ENCODE data around the gene MPO.
A peak's percentile ranks its signal among the peaks of the same experiment; 100 is the strongest.

MPO gene

GRCh38 chr17:58278661-58279015 lies 2.1 kb downstream of the MPO start:
- ATAC-seq = no peak

- no peak for ATAC-seq
Measured at GRCh38 chr17:58277802-58278595, 2.7 kb downstream of the MPO start.

DNA sequence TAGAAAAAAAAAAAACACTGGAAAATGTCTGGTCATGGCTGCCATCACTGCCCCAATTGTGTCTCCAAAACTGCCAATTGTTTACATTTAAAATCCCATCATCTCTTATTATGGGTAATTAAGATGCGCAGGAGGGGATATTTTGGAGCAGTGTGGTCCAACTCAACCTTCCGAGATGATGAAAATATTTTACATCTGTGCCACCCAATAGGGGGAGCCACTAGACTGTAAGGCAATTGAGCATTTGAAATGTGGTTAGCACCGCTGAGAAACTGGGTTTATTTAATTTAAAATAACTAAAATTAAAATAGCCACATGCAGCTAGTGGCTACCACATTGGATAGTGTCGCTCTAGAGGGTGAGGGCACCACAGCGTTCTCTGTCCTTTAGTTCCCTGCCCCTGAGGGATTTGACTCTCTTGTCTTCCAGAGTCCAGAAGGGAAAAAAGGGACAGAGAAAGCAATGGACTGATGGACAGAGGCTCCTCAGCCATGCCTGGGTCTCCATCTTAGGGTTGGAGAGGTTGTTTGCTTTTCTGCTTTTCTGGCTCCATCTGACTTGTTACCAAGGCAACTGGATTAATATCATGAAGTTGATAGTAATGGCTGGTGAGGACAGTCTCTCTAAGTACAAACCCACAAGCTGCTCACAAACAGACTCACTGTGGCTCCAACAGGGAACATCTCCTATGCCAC lies 3.5 kb downstream of the MPO start:
- no peak for ATAC-seq

- ATAC-seq = no peak
Measured at GRCh38 chr17:58276423-58276822, 4.3 kb downstream of the MPO start.

DNA sequence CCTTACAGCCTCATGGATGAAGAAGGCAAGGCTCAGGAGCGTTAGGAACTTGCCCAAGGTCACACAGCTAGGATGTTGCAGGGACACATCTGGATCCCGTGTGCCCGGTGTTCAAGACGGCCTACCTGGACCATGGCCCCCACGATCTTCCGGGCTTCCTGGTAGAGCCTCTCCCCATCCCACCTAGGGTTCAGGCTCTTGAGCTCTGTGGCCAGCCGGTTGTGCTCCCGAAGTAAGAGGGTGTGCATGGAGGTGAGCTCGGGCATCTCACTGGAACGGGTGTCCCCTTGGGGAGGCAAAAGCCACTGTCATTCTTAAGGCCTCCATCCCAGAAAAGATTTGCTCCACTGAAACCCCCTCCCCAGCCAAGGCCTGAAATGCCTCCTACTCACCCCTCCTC lies 5.3 kb downstream of the MPO start:
- ATAC-seq = no peak

GRCh38 chr17:58273453-58274104 lies 7.2 kb downstream of the MPO start:
- ATAC-seq = peak; percentile 20 to 23

- ATAC-seq = no peak
Measured at GRCh38 chr17:58272367-58273280, 8.1 kb downstream of the MPO start.

DNA sequence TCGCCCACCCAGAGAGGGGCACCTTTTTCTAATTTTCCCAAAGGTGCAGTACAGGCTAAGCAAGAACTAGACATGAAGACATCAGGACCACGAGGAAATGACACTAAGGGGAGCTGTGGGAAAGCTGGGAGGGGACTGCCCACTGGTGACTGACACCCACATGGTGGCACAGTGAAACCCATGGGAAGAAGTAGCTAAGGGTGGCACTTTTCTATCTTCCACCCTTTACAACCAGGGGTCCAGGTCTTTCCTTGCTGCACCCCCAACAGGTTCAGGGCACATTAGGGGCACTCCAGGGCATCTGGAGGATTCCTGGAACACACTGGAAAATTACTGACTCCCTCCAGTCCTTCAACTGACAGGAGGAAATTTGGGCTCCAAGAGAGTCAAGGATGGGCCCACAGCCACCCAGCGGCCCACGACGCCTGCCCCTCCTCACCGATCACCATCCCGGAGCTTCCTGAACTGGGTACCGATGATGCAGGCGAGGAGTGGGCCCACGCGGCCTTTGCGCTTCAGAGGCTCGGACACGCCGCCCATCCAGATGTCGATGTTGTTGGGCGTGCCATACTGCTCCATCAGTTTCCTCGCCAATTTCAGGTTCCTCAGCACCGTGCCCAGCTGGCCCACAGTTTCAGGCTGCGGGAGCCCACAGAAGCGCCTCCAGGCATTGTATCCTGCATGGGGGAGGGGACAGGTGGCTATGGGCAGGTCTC lies 9.4 kb downstream of the MPO start:
- no peak for ATAC-seq

DNA sequence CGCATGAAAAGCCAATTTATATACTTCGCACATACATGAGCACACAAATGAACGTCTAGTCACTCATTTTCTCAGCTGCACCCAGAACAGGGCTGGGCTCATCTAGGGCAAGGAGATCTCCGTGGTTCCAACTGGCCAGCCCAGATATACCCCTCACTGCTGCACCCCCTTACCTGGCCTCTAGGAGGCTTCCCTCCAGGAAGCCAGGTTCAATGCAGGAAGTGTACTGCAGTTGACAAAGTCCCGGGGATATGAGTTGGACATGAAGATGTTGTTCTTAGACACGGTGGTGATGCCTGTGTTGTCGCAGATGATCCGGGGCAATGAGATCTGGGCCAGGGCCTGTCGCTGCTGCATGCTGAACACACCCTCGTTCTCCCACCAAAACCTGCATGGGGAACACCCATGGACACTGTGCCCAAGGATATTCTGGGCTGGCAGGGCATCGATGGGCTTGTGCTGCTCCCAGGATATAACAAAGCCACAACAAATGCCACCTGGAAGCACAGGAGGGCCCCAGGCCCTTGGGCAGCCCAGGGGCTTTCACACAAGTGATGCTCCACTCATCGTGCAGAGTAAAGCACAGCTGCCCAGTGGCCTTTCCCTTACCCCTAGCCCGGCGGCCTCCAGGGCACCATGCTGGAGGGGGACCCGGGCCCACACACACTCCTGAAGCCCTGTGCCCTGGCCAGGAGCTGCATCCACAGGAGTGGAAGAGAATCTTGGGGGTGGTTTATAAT lies 10.1 kb downstream of the MPO start:
- ATAC-seq = no peak

DNA sequence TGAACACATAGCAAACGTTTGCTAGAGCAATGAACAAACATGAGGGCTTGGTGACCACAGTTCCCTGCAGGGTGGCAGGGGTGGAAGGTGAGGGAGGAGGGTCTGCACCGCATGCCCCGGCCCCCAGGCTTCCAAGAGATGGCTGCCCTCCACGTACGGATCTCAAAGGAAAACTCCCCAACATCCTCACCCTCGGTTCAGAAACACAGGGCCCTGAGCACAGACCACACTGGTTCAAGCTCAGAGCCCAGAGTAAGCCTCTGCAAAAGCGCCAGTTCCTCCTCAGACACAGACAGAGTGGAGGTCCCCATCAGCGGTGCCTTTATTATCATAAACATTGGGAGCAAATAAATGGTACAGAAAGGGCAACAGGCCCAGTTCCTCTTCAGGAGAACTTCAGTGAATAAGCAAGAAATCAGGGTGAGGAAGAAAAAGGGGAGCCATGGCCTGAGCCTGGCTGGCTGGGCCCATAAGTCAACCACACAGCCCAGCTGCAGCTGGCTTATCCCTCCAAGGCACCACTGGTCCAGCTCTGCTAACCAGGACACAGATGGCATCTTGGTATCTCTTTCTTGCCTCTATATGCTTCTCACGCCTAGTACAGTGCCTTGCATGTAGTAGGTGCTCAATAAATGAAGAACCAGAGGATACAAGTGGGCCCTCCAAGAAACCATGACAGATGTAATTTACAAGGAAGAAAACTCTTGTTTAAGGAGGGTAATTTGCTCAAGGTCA lies 11.0 kb downstream of the MPO start:
- ATAC-seq = no peak

GRCh38 chr17:58268774-58269556 lies 11.8 kb downstream of the MPO start:
- no peak for ATAC-seq

GRCh38 chr17:58268326-58268725 lies 12.4 kb downstream of the MPO start:
- ATAC-seq = no peak

DNA sequence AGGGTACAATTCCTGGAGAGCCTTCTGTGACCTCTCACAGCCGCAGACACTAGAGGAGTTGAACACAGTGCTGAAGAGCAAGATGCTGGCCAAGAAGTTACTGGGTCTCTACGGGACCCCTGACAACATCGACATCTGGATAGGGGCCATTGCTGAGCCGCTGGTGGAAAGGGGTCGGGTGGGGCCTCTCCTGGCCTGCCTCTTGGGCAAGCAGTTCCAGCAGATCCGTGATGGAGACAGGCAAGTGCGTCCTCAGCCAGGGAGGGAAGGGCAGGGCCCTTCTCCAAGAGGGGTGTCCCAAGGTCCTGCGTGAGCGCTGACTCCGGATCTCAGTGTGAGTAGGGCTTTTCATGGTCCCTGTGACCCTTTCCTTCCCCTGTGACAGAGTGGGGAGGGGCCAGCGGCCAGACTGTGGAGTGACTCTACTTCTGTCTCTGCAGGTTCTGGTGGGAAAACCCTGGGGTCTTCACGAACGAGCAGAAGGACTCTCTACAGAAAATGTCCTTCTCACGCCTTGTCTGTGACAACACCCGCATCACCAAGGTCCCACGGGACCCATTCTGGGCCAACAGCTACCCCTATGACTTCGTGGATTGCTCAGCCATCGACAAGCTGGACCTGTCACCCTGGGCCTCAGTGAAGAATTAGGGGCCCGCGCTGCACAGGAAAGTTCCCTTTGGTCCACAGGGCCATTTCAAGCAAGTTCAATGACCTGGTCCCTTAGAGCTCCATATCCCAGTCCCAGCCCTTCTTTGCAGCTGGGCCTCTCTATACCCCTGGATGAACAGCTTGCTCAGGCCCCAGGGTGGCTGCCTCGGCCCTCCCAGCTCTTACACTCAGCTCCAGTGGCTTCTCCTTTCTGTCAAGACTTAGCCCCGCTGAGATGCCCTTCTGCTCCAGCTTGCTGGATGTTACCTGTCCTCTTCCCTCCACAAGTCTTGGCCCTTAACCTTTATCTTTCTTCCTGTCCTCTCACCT lies 13.1 kb downstream of the MPO start:
- no peak for ATAC-seq

- ATAC-seq = no peak
Measured at GRCh38 chr17:58265902-58266875, 14.5 kb downstream of the MPO start.

DNA sequence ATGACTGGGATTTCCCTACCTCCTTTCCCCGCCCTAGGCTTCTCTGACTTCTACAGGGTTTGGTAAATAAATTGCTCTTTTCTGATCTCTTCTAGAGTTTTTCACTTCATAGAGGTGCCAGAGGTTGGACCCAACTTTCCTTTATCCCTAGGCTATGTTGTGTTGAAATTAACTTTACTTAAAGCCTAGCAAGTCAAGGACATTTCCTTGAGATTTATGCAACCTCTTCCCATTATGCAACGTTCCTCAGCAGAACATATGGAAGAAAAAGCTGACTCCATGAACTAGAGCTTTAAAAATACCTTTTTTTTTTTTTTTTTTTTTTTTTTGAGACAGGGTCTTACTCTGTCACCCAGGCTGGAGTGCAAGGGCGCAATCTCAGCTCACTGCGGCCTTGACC lies 15.5 kb downstream of the MPO start:
- no peak for ATAC-seq

GRCh38 chr17:58264407-58265103 lies 16.2 kb downstream of the MPO start:
- no peak for ATAC-seq

- no peak for ATAC-seq
Measured at GRCh38 chr17:58263773-58264172, 17.0 kb downstream of the MPO start.
